HepG2 (cell line): Measurements from ENCODE around the gene FNBP1L. TPM values are rescaled to one million over a fixed set of nuclear protein-coding genes. Genes with fewer than 3 reads are reported as not detected.

ENCODE experiments used
- ATAC-seq: fragments of 200-7000 bp; cut with Tn5 transposase; 3 replicates; pipeline ENCODE4 v1.9.1; 2020; ENCODE audit warnings: mild to moderate bottlenecking, moderate library complexity
- BruUV-seq: library from RNA; stranded (reverse); fragments of 400-500 nt; replicated peaks from 2 replicates; lab custom pipeline; 2021; lab: Mats Ljungman, UMichigan
- CTCF ChIA-PET: fragments of 300-600 bp; formaldehyde crosslinking; extraction: SDS; loops from one replicate; lab custom pipeline; 2021; ENCODE audit warnings: low total read pairs, inconsistent platforms, low intra/inter-chr PET ratio; lab: Yijun Ruan, JAX
- POLR2A ChIA-PET: fragments of 350-600 bp; sonication (Branson Sonifier 250); formaldehyde crosslinking; loops from one replicate; lab custom pipeline; 2020; ENCODE audit warnings: antibody characterized with exemption, inconsistent platforms; lab: Yijun Ruan, JAX
- DNase-seq: peaks from one replicate; pipeline ENCODE4 v3.0.0-alpha.2; 2015; ENCODE audit warnings: low spot score
- FAIRE-seq: peaks from 3 replicates; lab custom pipeline; 2011; peaks lifted over from hg19 to GRCh38; lab: Jason Lieb, UNC
- H2AFZ ChIP-seq: one replicate; pipeline ENCODE4 v1.6.1; 2011; ENCODE audit warnings: low read length, inconsistent platforms
- H3K27ac ChIP-seq: fragments of 300-600 bp; 3 replicates; pipeline ENCODE4 v1.8.0; 2011; ENCODE audit warnings: mixed run types, mild to moderate bottlenecking, mixed read lengths, low read length, inconsistent platforms; ENCODE audit not compliant: insufficient read depth; ENCODE audit errors: extremely low read length
- H3K27me3 ChIP-seq, 2 experiments: fragments of 200-600 bp in 1 of 2; 2 replicates in 1 of 2; 3 replicates in 1 of 2; pipeline versions ENCODE4 v1.6.0 to v1.8.0; 2011; ENCODE audit warnings: low read length in 2 of 2, mild to moderate bottlenecking in 2 of 2, moderate library complexity in 2 of 2, inconsistent platforms in 1 of 2; ENCODE audit not compliant: insufficient read depth in 2 of 2, control insufficient read depth in 1 of 2
- H3K36me3 ChIP-seq, 2 experiments: fragments of 200-600 bp in 1 of 2; replicated peaks in 1 of 2; 2 replicates in 1 of 2; 3 replicates in 1 of 2; pipeline versions ENCODE4 v1.5.1 to v1.8.0; 2011; ENCODE audit warnings: low read length in 2 of 2, inconsistent platforms in 1 of 2; ENCODE audit not compliant: insufficient read depth in 2 of 2, control insufficient read depth in 1 of 2
- H3K4me1 ChIP-seq: 2 replicates; pipeline ENCODE4 v1.5.1; 2012; ENCODE audit warnings: low read length, inconsistent platforms; ENCODE audit not compliant: insufficient read depth
- H3K4me2 ChIP-seq: 2 replicates; pipeline ENCODE4 v1.6.0; 2011; ENCODE audit warnings: low read depth, low read length, inconsistent platforms
- H3K4me3 ChIP-seq, 3 experiments: fragments of 200-600 bp in 1 of 3; sonication (generic), shearing (Covaris generic) in 1 of 3; replicated peaks in 1 of 3; 2 replicates each; pipeline ENCODE4 v1.5.1; 2011 to 2016; ENCODE audit warnings: low read length in 3 of 3, inconsistent platforms in 2 of 3, low read depth in 2 of 3, mild to moderate bottlenecking in 2 of 3, control low read depth in 1 of 3, mixed read lengths in 1 of 3; ENCODE audit not compliant: insufficient read depth in 1 of 3
- H3K79me2 ChIP-seq: one replicate; pipeline ENCODE4 v1.6.1; 2011; ENCODE audit warnings: low read length, inconsistent platforms; ENCODE audit not compliant: insufficient read depth
- H3K9ac ChIP-seq: 2 replicates; pipeline ENCODE4 v1.6.0; 2011; ENCODE audit warnings: mild to moderate bottlenecking, low read depth, low read length, inconsistent platforms; ENCODE audit not compliant: insufficient read depth
- H3K9me3 ChIP-seq: 2 replicates; pipeline ENCODE4 v1.5.1; 2012; ENCODE audit warnings: mild to moderate bottlenecking, low read length
- H4K20me1 ChIP-seq: 2 replicates; pipeline ENCODE4 v1.6.0; 2011; ENCODE audit warnings: inconsistent platforms, mild to moderate bottlenecking, low read length, moderate library complexity; ENCODE audit not compliant: insufficient read depth
- E2F5 ChIP-seq: sonication (generic); formaldehyde crosslinking; conservative IDR thresholded peaks from 2 replicates; pipeline ENCODE4 v1.4.0; 2020; ENCODE audit warnings: missing genetic modification reagents
- GMEB1 ChIP-seq: sonication (generic); formaldehyde crosslinking; IDR thresholded peaks from 2 replicates; pipeline ENCODE4 v1.5.1; 2020; ENCODE audit warnings: missing genetic modification reagents, mild to moderate bottlenecking, borderline replicate concordance
- MBD4 ChIP-seq: IDR thresholded peaks from 2 replicates; pipeline ENCODE4 v1.6.1; 2012; ENCODE audit warnings: low read length, inconsistent platforms, borderline replicate concordance
- NR1H2 ChIP-seq: sonication (generic); formaldehyde crosslinking; IDR thresholded peaks from 2 replicates; pipeline ENCODE4 v1.8.1; 2022; ENCODE audit warnings: low read depth, missing genetic modification reagents, borderline replicate concordance
- ZBED4 ChIP-seq: sonication (generic); formaldehyde crosslinking; IDR thresholded peaks from 2 replicates; pipeline ENCODE4 v1.4.0; 2020; ENCODE audit warnings: missing genetic modification reagents, borderline replicate concordance
- ZFP36 ChIP-seq: fragments of 150-350 bp; IDR thresholded peaks from 2 replicates; pipeline ENCODE4 v1.6.1; 2018; ENCODE audit warnings: borderline replicate concordance, low read length, low read depth; ENCODE audit not compliant: partially characterized antibody
- ZKSCAN1 ChIP-seq: fragments of 150-350 bp; IDR thresholded peaks from 2 replicates; pipeline ENCODE4 v1.6.1; 2014; ENCODE audit warnings: low read length
- ZNF782 ChIP-seq: sonication (generic); formaldehyde crosslinking; IDR thresholded peaks from 2 replicates; pipeline ENCODE4 v1.4.0; 2020; ENCODE audit warnings: missing genetic modification reagents, mild to moderate bottlenecking, borderline replicate concordance
- WGBS: methylation state at CpG from one replicate; pipeline ENCODE4 v1.1.6; 2017; ENCODE audit warnings: low lambda C conversion rate; 5-methylcytosine and 5-hydroxymethylcytosine counted together
- in situ Hi-C: cut with HindIII; loops from 2 replicates; pipeline ENCODE4 v1.10.0; 2017; ENCODE audit warnings: low pct_unique_long_range_greater_than_20kb; ENCODE audit not compliant: extremely low pct_ligation_motif_present
- intact Hi-C: fragments of 100-400 bp; cut with micrococcal nuclease; formaldehyde crosslinking; loops from one replicate; pipeline ENCODE4 v1.10.0; 2022; ENCODE audit not compliant: unreplicated experiment
- polyA plus RNA-seq, 8 experiments: library from polyadenylated mRNA; depleted of rRNA in 3 of 8; stranded (reverse) in 7 of 8; unstranded in 1 of 8; fragments of >200 nt; fragmentation: Illumina TruSeq in 4 of 8; extraction: Trizol in 4 of 8; gene quantifications; 2 replicates each; pipeline versions ENCODE4 v1.2.1 to v1.2.3, GENCODE V29; 2011 to 2016; ENCODE audit warnings: low read depth in 4 of 8, missing spikeins in 1 of 8, mixed read lengths in 1 of 8; ENCODE audit not compliant: insufficient read depth in 1 of 8
- total RNA-seq, 5 experiments: library from RNA; depleted of rRNA; stranded (reverse); fragments of >200 nt; fragmentation: Illumina TruSeq; extraction: Trizol; gene quantifications; 2 replicates each; pipeline ENCODE4 v1.2.3, GENCODE V29; 2016; ENCODE audit warnings: low read depth in 1 of 5

FNBP1L gene
- total and polyA plus RNA-seq, 2 of the 13 experiments (the other 11 are each of a cell fraction or from before 2014, with no cell fraction given) = 24.1 to 27.1 TPM

- TF ChIP-seq MBD4 (no peak), ZKSCAN1 (no peak), NR1H2 (CRISPR knock-in tag) (no peak), GMEB1 (no peak), ZNF782 (CRISPR knock-in tag) (no peak), ZBED4 (CRISPR knock-in tag) (no peak), E2F5 (CRISPR knock-in tag) (no peak), ZFP36 (no peak)
- Histone ChIP-seq H2AFZ (no peak overlapping the region), H4K20me1 (no peaks in the 10 kb centered on the region), H3K4me1 (no peaks in the 10 kb centered on the region), H3K79me2 (peaks cover 39% of the 10 kb centered on the region), H3K9ac (no peak overlapping the region), H3K27ac (no peak overlapping the region), H3K4me2 (no peak overlapping the region), H3K36me3 (peaks cover 2 to 7% of the 10 kb centered on the region in 2 experiments; a peak in 4 of 5 replicates), H3K4me3 (no peak overlapping the region), H3K9me3 (no peaks in the 10 kb centered on the region), H3K27me3 (no peaks in the 10 kb centered on the region)
- ATAC-seq (no peak), DNase-seq (no peak), FAIRE-seq (no peak)
- in situ Hi-C loops = no loop called here
- CTCF ChIA-PET = no interaction called here
- no TSS peak for BruUV-seq
- 96% methylated on average over 2 of the region's 2 CpGs for WGBS
- POLR2A ChIA-PET = no interaction called here
- intact Hi-C loops = no loop called here
These were observed 51.2 kb downstream of the FNBP1L start for GRCh38 chr1:93499075-93499474.
